SK-N-SH (cell line): ENCODE data around the gene PIGC. TPM values are rescaled to one million over a fixed set of nuclear protein-coding genes. Genes with fewer than 3 reads are reported as not detected.

ENCODE experiments used
- CTCF ChIA-PET: fragments of 300-600, 350-600 bp; formaldehyde crosslinking; extraction: SDS; loops from one replicate; lab custom pipeline; 2021; lab: Yijun Ruan, JAX
- POLR2A ChIA-PET: fragments of 350-600 bp; sonication (Branson Sonifier 250); formaldehyde crosslinking; extraction: SDS; loops from one replicate; lab custom pipeline; 2020; ENCODE audit warnings: antibody characterized with exemption, inconsistent platforms; lab: Yijun Ruan, JAX
- DNase-seq: peaks from one replicate; pipeline ENCODE4 v3.0.0; 2012
- H2AFZ ChIP-seq: fragments of 200-600 bp; sonication (generic); 2 replicates; pipeline ENCODE4 v1.8.1; 2016; ENCODE audit warnings: antibody characterized with exemption, mild to moderate bottlenecking, low read depth
- H3F3A ChIP-seq: fragments of 200-600 bp; sonication (generic); replicated peaks from 2 replicates; pipeline ENCODE3; 2016; ENCODE audit warnings: antibody characterized with exemption, mild to moderate bottlenecking; ENCODE audit not compliant: insufficient read depth
- H3K27ac ChIP-seq, 2 experiments: fragments of 200-500 bp in 1 of 2; fragments of 200-600 bp in 1 of 2; sonication (Bioruptor generic) in 1 of 2; sonication (generic), shearing (Covaris generic) in 1 of 2; 2 replicates each; pipeline versions ENCODE4 v1.5.1 to v1.6.1; 2014 to 2016; ENCODE audit warnings: low read depth in 2 of 2, inconsistent platforms in 1 of 2, low read length in 1 of 2, mild to moderate bottlenecking in 1 of 2, mixed read lengths in 1 of 2
- H3K27me3 ChIP-seq: fragments of 200-600 bp; sonication (generic), shearing (Covaris generic); 2 replicates; pipeline ENCODE4 v1.6.1; 2016; ENCODE audit warnings: mixed run types; ENCODE audit not compliant: insufficient read depth
- H3K36me3 ChIP-seq, 2 experiments: fragments of 200-500 bp in 1 of 2; fragments of 200-600 bp in 1 of 2; sonication (Bioruptor generic) in 1 of 2; sonication (generic) in 1 of 2; replicated peaks in 1 of 2; 2 replicates each; pipeline versions ENCODE3 to v1.5.1; 2014 to 2016; ENCODE audit warnings: low read length in 1 of 2, mild to moderate bottlenecking in 1 of 2; ENCODE audit not compliant: insufficient read depth in 2 of 2, control insufficient read depth in 1 of 2
- H3K4me1 ChIP-seq, 2 experiments: fragments of 200-500 bp in 1 of 2; fragments of 200-600 bp in 1 of 2; sonication (Bioruptor generic) in 1 of 2; sonication (generic), shearing (Covaris generic) in 1 of 2; 2 replicates each; pipeline versions ENCODE4 v1.5.1 to v1.6.1; 2014 to 2016; ENCODE audit warnings: low read depth in 1 of 2, low read length in 1 of 2, mixed run types in 1 of 2; ENCODE audit not compliant: insufficient read depth in 2 of 2, control insufficient read depth in 1 of 2
- H3K4me2 ChIP-seq: fragments of 200-600 bp; sonication (generic), shearing (Covaris generic); 2 replicates; pipeline ENCODE4 v1.6.1; 2017; ENCODE audit warnings: mixed run types
- H3K4me3 ChIP-seq, 2 experiments: fragments of 200-500 bp in 1 of 2; fragments of 200-600 bp in 1 of 2; sonication (Bioruptor generic) in 1 of 2; sonication (generic), shearing (Covaris generic) in 1 of 2; 2 replicates each; pipeline versions ENCODE4 v1.5.1 to v1.8.1; 2014 to 2016; ENCODE audit warnings: low read depth in 2 of 2, inconsistent platforms in 1 of 2, low read length in 1 of 2, mild to moderate bottlenecking in 1 of 2, mixed read lengths in 1 of 2, moderate library complexity in 1 of 2
- H3K79me2 ChIP-seq: fragments of 200-600 bp; sonication (generic); 2 replicates; pipeline ENCODE4 v1.8.1; 2017; ENCODE audit warnings: mild to moderate bottlenecking; ENCODE audit not compliant: insufficient read depth
- H3K9ac ChIP-seq: fragments of 200-600 bp; sonication (generic); 2 replicates; pipeline ENCODE4 v1.6.1; 2017; ENCODE audit warnings: mixed run types
- H3K9me2 ChIP-seq: fragments of 200-600 bp; sonication (generic); 2 replicates; pipeline ENCODE4 v1.6.1; 2017; ENCODE audit warnings: mixed run types
- H3K9me3 ChIP-seq: fragments of 200-600 bp; sonication (generic); 2 replicates; pipeline ENCODE4 v1.6.1; 2017; ENCODE audit warnings: mixed run types, mild to moderate bottlenecking, moderate library complexity
- H4K20me1 ChIP-seq: fragments of 200-600 bp; sonication (generic); 2 replicates; pipeline ENCODE4 v1.6.1; 2017; ENCODE audit warnings: mild to moderate bottlenecking, mixed run types; ENCODE audit not compliant: insufficient read depth
- CHD2 ChIP-seq: fragments of 150-350 bp; IDR thresholded peaks from 2 replicates; pipeline ENCODE4 v1.6.1; 2018; ENCODE audit warnings: low read length; ENCODE audit not compliant: partially characterized antibody
- CTCF ChIP-seq: fragments of 200-600 bp; sonication (generic); IDR thresholded peaks from 2 replicates; pipeline ENCODE4 v1.6.1; 2017; ENCODE audit warnings: antibody characterized with exemption, mild to moderate bottlenecking, moderate library complexity
- EP300 ChIP-seq, 2 experiments: IDR thresholded peaks; 2 replicates each; pipeline versions ENCODE4 v1.4.0 to v1.6.1; 2012; ENCODE audit warnings: borderline replicate concordance in 1 of 2, low read depth in 1 of 2, low read length in 1 of 2
- GABPA ChIP-seq: IDR thresholded peaks from 2 replicates; pipeline ENCODE4 v1.4.0; 2012; ENCODE audit warnings: low read depth, mild to moderate bottlenecking
- GATA2 ChIP-seq: sonication (generic); formaldehyde crosslinking; IDR thresholded peaks from 2 replicates; pipeline ENCODE4 v1.5.0; 2020; ENCODE audit warnings: mild to moderate bottlenecking, missing genetic modification reagents
- JUND ChIP-seq: IDR thresholded peaks from 2 replicates; pipeline ENCODE4 v1.4.0; 2012
- MAX ChIP-seq: IDR thresholded peaks from 2 replicates; pipeline ENCODE4 v1.4.0; 2012; ENCODE audit warnings: low read depth
- MEF2A ChIP-seq: IDR thresholded peaks from 2 replicates; pipeline ENCODE4 v1.4.0; 2012; ENCODE audit warnings: low read depth, borderline replicate concordance
- MXI1 ChIP-seq: IDR thresholded peaks from 2 replicates; pipeline ENCODE4 v1.6.1; 2012; ENCODE audit warnings: mild to moderate bottlenecking, low read depth, low read length, improper control_type of control experiment
- RXRA ChIP-seq: IDR thresholded peaks from 2 replicates; pipeline ENCODE4 v1.4.0; 2012; ENCODE audit warnings: low read depth, mild to moderate bottlenecking, borderline replicate concordance
- SIN3A ChIP-seq: IDR thresholded peaks from 2 replicates; pipeline ENCODE4 v1.6.1; 2012; ENCODE audit warnings: low read depth, mild to moderate bottlenecking, low read length, moderate library complexity, borderline replicate concordance
- TAF1 ChIP-seq: IDR thresholded peaks from 2 replicates; pipeline ENCODE4 v1.6.1; 2012; ENCODE audit warnings: low read depth, mild to moderate bottlenecking, low read length, moderate library complexity, borderline replicate concordance
- TCF12 ChIP-seq: IDR thresholded peaks from 2 replicates; pipeline ENCODE4 v1.4.0; 2012
- USF1 ChIP-seq: IDR thresholded peaks from 2 replicates; pipeline ENCODE4 v1.4.0; 2012; ENCODE audit warnings: low read depth, borderline replicate concordance
- WGBS: methylation state at CpG from one replicate; pipeline ENCODE4 v1.1.6; 2017; ENCODE audit warnings: low lambda C conversion rate; 5-methylcytosine and 5-hydroxymethylcytosine counted together
- polyA plus RNA-seq, 3 experiments: library from polyadenylated mRNA; depleted of rRNA; stranded (reverse); fragments of >200 nt; gene quantifications; 2 replicates each; pipeline ENCODE4 v1.2.3, GENCODE V29; 2012
- TF ChIP-seq, protein P1 (sequence below): IDR thresholded peaks from 2 replicates; pipeline ENCODE4; 2012

The PIGC gene
- polyA plus RNA-seq, 1 of the 3 experiments (the other 2 are of a cell fraction), result 20.6 TPM

- TF ChIP-seq RXRA (no peak), TAF1 (no peak), TCF12 (no peak), MEF2A (no peak), MAX (no peak), EP300 (IDR thresholded peaks at IDR 0.05; ENCODE audit: borderline replicate concordance in 1 of 2, low read depth in 1 of 2, low read length in 1 of 2) (no peak), GABPA (no peak), SIN3A (no peak)
These were observed 16.7 kb downstream of the PIGC start (continued) for GRCh38 chr1:172427191-172427590.

DNA sequence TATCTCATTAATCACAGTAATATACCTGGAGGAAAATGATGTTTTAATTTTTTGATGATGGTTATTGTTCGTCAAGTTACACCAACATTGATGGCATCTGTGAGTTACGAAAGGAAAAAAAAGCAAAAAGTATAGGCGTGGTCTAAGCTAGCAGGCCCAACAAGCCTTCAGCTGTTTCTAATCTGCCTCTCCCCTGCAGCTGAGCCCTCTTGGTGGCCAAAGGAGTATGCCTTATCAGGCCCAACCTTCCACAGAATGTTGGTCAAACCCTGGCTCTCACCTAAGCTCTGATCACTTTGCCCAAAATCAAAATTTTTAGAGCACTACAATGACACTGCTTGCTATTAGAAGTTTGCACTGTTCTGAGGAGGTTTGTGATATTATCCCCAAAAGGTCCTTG is 18.5 kb downstream of the PIGC start:
- DNase-seq, result no peak
- Histone ChIP-seq H3K36me3 (no peaks in the 10 kb centered on the region), H3K9me3 (no peaks in the 10 kb centered on the region), H3K9me2 (no peaks in the 10 kb centered on the region), H3K27ac (no peak overlapping the region), H3F3A (peaks cover 4% of the 10 kb centered on the region), H4K20me1 (no peaks in the 10 kb centered on the region), H3K27me3 (no peaks in the 10 kb centered on the region), H2AFZ (no peak overlapping the region), H3K79me2 (no peaks in the 10 kb centered on the region), H3K4me3 (no peak overlapping the region), H3K9ac (no peak overlapping the region), H3K4me2 (no peak overlapping the region), H3K4me1 (no peaks in the 10 kb centered on the region; a peak in 1 of 4 replicates)
- CTCF ChIA-PET, result interaction anchor here (1.0 to 1.1 kb wide), 3 partner anchors 18 to 423 kb away, joined by 3 to 4 read pairs (median 3); partner anchors contain the start of gene PIGC
- TF ChIP-seq GATA2 (CRISPR knock-in tag) (no peak), CHD2 (no peak), EP300 (IDR thresholded peaks at IDR 0.05; ENCODE audit: borderline replicate concordance in 1 of 2, low read depth in 1 of 2, low read length in 1 of 2) (no peak), CTCF (no peak), USF1 (no peak), MXI1 (no peak), JUND (no peak)
- TF ChIP-seq, protein P1, sequence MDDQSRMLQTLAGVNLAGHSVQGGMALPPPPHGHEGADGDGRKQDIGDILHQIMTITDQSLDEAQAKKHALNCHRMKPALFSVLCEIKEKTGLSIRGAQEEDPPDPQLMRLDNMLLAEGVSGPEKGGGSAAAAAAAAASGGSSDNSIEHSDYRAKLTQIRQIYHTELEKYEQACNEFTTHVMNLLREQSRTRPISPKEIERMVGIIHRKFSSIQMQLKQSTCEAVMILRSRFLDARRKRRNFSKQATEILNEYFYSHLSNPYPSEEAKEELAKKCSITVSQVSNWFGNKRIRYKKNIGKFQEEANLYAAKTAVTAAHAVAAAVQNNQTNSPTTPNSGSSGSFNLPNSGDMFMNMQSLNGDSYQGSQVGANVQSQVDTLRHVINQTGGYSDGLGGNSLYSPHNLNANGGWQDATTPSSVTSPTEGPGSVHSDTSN, result no peak
- 94% methylated on average over 3 of the region's 3 CpGs for WGBS
- POLR2A ChIA-PET, result no interaction called here
